PC-3 (cell line): ENCODE results near the gene ZXDB. TPM values are rescaled to one million over a fixed set of nuclear protein-coding genes. Genes with fewer than 3 reads are reported as not detected.
A peak's percentile ranks its signal among the peaks of the same experiment; 100 is the strongest.
"Not testable (repeated sequence)": the region's sequence is repeated elsewhere in the genome, so short reads cannot be mapped to it uniquely, and the experiment has no call there.

ENCODE experiments used
- ATAC-seq: fragments of 200-7000 bp; cut with Tn5 transposase; 2 replicates; pipeline ENCODE4 v1.9.1; 2020; ENCODE audit warnings: mild to moderate bottlenecking, moderate library complexity
- BruUV-seq: library from RNA; stranded (reverse); fragments of 400-500 nt; replicated peaks from 2 replicates; lab custom pipeline; 2021; lab: Mats Ljungman, UMichigan
- CTCF ChIA-PET: fragments of 300-600 bp; sonication (Branson Sonifier 250); formaldehyde crosslinking; loops from one replicate; lab custom pipeline; 2022; ENCODE audit warnings: antibody characterized with exemption; lab: Charles Lee
- POLR2A ChIA-PET: fragments of 300-600 bp; sonication (Branson Sonifier 250); formaldehyde crosslinking; loops from one replicate; lab custom pipeline; 2022; ENCODE audit warnings: antibody characterized with exemption; ENCODE audit not compliant: unreplicated experiment; lab: Charles Lee
- DNase-seq: peaks from one replicate; pipeline ENCODE4 v3.0.0-alpha.2; 2015
- H2AFZ ChIP-seq: fragments of 300-600 bp; sonication (generic); 2 replicates; pipeline ENCODE4 v1.6.0; 2016; ENCODE audit warnings: antibody characterized with exemption, low read length
- H3F3A ChIP-seq: fragments of 300-600 bp; sonication (generic); one replicate; pipeline ENCODE4 v1.6.0; 2017; ENCODE audit warnings: antibody characterized with exemption, low read length, control low read depth, mild to moderate bottlenecking; ENCODE audit not compliant: unreplicated experiment
- H3K27ac ChIP-seq: fragments of 300-600 bp; sonication (generic); 2 replicates; pipeline ENCODE4 v1.5.1; 2016; ENCODE audit warnings: mild to moderate bottlenecking, low read length
- H3K27me3 ChIP-seq: fragments of 300-600 bp; sonication (generic); 2 replicates; pipeline ENCODE4 v1.6.1; 2016; ENCODE audit warnings: low read length, mixed read lengths
- H3K36me3 ChIP-seq: fragments of 300-600 bp; sonication (generic); 2 replicates; pipeline ENCODE4 v1.6.1; 2016; ENCODE audit warnings: low read depth, mixed run types, low read length, mixed read lengths
- H3K4me1 ChIP-seq: fragments of 300-600 bp; sonication (generic); 2 replicates; pipeline ENCODE4 v1.5.1; 2016; ENCODE audit warnings: low read length; ENCODE audit not compliant: insufficient read depth
- H3K4me2 ChIP-seq: fragments of 300-600 bp; sonication (generic); 2 replicates; pipeline ENCODE4 v1.6.0; 2016; ENCODE audit warnings: low read length
- H3K4me3 ChIP-seq: fragments of 300-600 bp; sonication (generic); 2 replicates; pipeline ENCODE4 v1.5.1; 2016; ENCODE audit warnings: mild to moderate bottlenecking, low read length, mixed read lengths
- H3K79me2 ChIP-seq: fragments of 300-600 bp; sonication (generic); 2 replicates; pipeline ENCODE4 v1.6.1; 2017; ENCODE audit warnings: low read length, mixed read lengths
- H3K9ac ChIP-seq: fragments of 300-600 bp; sonication (generic); 2 replicates; pipeline ENCODE4 v1.6.0; 2016; ENCODE audit warnings: mild to moderate bottlenecking, low read length
- H3K9me2 ChIP-seq: fragments of 300-600 bp; sonication (generic); replicated peaks from 2 replicates; pipeline ENCODE4 v1.6.1; 2016; ENCODE audit warnings: mixed run types, low read length, mixed read lengths
- H3K9me3 ChIP-seq: fragments of 300-600 bp; sonication (generic); 2 replicates; pipeline ENCODE4 v1.6.1; 2016; ENCODE audit warnings: low read length, mixed read lengths
- H4K20me1 ChIP-seq: fragments of 300-600 bp; sonication (generic); 2 replicates; pipeline ENCODE4 v1.6.1; 2016; ENCODE audit warnings: low read length, mixed read lengths
- CTCF ChIP-seq: fragments of 300-600 bp; sonication (generic); conservative IDR thresholded peaks from 2 replicates; pipeline ENCODE4 v1.5.1; 2017; ENCODE audit warnings: antibody characterized with exemption, low read depth, mild to moderate bottlenecking, low read length
- EZH2 ChIP-seq: fragments of 300-600 bp; sonication (generic); IDR thresholded peaks from one replicate; pipeline ENCODE4 v1.6.1; 2017; ENCODE audit warnings: antibody characterized with exemption, mild to moderate bottlenecking, low read length; ENCODE audit not compliant: unreplicated experiment
- EZH2phosphoT487 ChIP-seq: fragments of 300-600 bp; sonication (generic); IDR thresholded peaks from 2 replicates; pipeline ENCODE4 v1.6.1; 2018; ENCODE audit warnings: mild to moderate bottlenecking, antibody characterized with exemption, low read length, borderline replicate concordance
- intact Hi-C: fragments of 100-400 bp; cut with micrococcal nuclease; formaldehyde crosslinking; loops from 2 replicates; pipeline ENCODE4 v1.9.0; 2023
- total RNA-seq: library from RNA; depleted of rRNA; stranded (reverse); fragments of >200 nt; gene quantifications from 2 replicates; pipeline ENCODE4 v1.2.3, GENCODE V29; 2014

The ZXDB gene
- total RNA-seq, 1 experiment from 2014 or later = 10.1 TPM

- H3K27ac ChIP-seq = peak overlapping the region; percentile 72
- intact Hi-C loops = loop anchor here (5.0 to 10.0 kb wide), 4 partner anchors 48 to 311 kb away; no protein-coding TSS in a partner anchor
Observed at GRCh38 chrX:57596516-57596915, 4.7 kb downstream of the ZXDB start.

GRCh38 chrX:57607295-57608187, 15.7 kb downstream of the ZXDB start:
- H3K4me1 ChIP-seq = no peaks in the 10 kb centered on the region
- no TSS peak for BruUV-seq
- no peak overlapping the region for H3K9ac ChIP-seq
- ATAC-seq (no peak), DNase-seq (no peak)
- no peak for TF ChIP-seq EZH2
- no peak for TF ChIP-seq EZH2phosphoT487
- TF ChIP-seq CTCF = no peak
- no peaks in the 10 kb centered on the region for H3F3A ChIP-seq
- H2AFZ ChIP-seq = no peak overlapping the region
- H3K4me2 ChIP-seq = no peak overlapping the region
- no peaks in the 10 kb centered on the region for H3K79me2 ChIP-seq
- POLR2A ChIA-PET = no interaction called here
- H3K36me3 ChIP-seq = no peaks in the 10 kb centered on the region
- no peaks in the 10 kb centered on the region for H3K27me3 ChIP-seq
- H3K9me2 ChIP-seq = no peaks in the 10 kb centered on the region
- intact Hi-C loops = no loop called here
- H3K27ac ChIP-seq = no peak overlapping the region
- no peaks in the 10 kb centered on the region for H3K9me3 ChIP-seq
- CTCF ChIA-PET = no interaction called here
- no peak overlapping the region for H3K4me3 ChIP-seq
- H4K20me1 ChIP-seq = no peaks in the 10 kb centered on the region

More at GRCh38 chrX:57596516-57596915, 4.7 kb downstream of the ZXDB start:
- no peaks in the 10 kb centered on the region for H3K9me2 ChIP-seq
- no peak for TF ChIP-seq EZH2
- no peak for TF ChIP-seq CTCF
- no peak for TF ChIP-seq EZH2phosphoT487
- no peaks in the 10 kb centered on the region; the same call in 1 of the 2 replicates for H3K36me3 ChIP-seq
- ATAC-seq = peak; percentile 19
- peak; percentile 63 for DNase-seq
- ChIA-PET POLR2A (no interaction called here), CTCF (interaction anchor here (0.6 kb wide), 2 partner anchors 150 to 172 kb away, joined by 3 to 8 read pairs; no protein-coding TSS in a partner anchor)
- peaks cover 37% of the 10 kb centered on the region for H3K4me1 ChIP-seq
- H3K79me2 ChIP-seq = peaks cover 55% of the 10 kb centered on the region
- peak overlapping the region; percentile 69 for H3K4me3 ChIP-seq
- H3K9ac ChIP-seq = peak overlapping the region; percentile 12; the same call in 1 of the 2 replicates
- H3F3A ChIP-seq = no peaks in the 10 kb centered on the region
- no TSS peak for BruUV-seq
- peaks cover 23% of the 10 kb centered on the region for H4K20me1 ChIP-seq
- no peak overlapping the region for H2AFZ ChIP-seq
- H3K27me3 ChIP-seq = no peaks in the 10 kb centered on the region
- H3K9me3 ChIP-seq = no peaks in the 10 kb centered on the region
- H3K4me2 ChIP-seq = peak overlapping the region; percentile 85

- H3K9me2 ChIP-seq, intact Hi-C loops: not testable (repeated sequence)
Observed at GRCh38 chrX:57613351-57613750, 21.5 kb downstream of the ZXDB start.

GRCh38 chrX:57629438-57629837, 37.6 kb downstream of the ZXDB start:
- BruUV-seq, ATAC-seq, H3K4me1 ChIP-seq, H3K27me3 ChIP-seq, H3K9me2 ChIP-seq, CTCF ChIA-PET, H4K20me1 ChIP-seq, H2AFZ ChIP-seq, H3K27ac ChIP-seq, H3K4me3 ChIP-seq, H3K36me3 ChIP-seq, H3K9me3 ChIP-seq, POLR2A ChIA-PET, DNase-seq, intact Hi-C loops, H3F3A ChIP-seq, H3K4me2 ChIP-seq, H3K9ac ChIP-seq, H3K79me2 ChIP-seq: not testable (repeated sequence)

More at GRCh38 chrX:57613351-57613750, 21.5 kb downstream of the ZXDB start:
- H4K20me1 ChIP-seq, DNase-seq, CTCF ChIA-PET, H3K4me2 ChIP-seq, H3K27me3 ChIP-seq, H3K36me3 ChIP-seq, H3K4me1 ChIP-seq, ATAC-seq, H3K4me3 ChIP-seq, H3K9me3 ChIP-seq, H3K79me2 ChIP-seq, H3K27ac ChIP-seq, POLR2A ChIA-PET, H2AFZ ChIP-seq, H3K9ac ChIP-seq, BruUV-seq, H3F3A ChIP-seq: not testable (repeated sequence)
